Loucy (cell line): ENCODE results near the gene PLPP4.

Experiments
- CTCF ChIP-seq: fragments of 200-600 bp; sonication (generic); conservative IDR thresholded peaks from 2 replicates; pipeline ENCODE4 v1.5.1; 2014; ENCODE audit warnings: mild to moderate bottlenecking, antibody characterized with exemption, low read length
- EZH2phosphoT487 ChIP-seq: fragments of 200-600 bp; IDR thresholded peaks from 2 replicates; pipeline ENCODE4 v1.6.1; 2018; ENCODE audit warnings: antibody characterized with exemption, mild to moderate bottlenecking, moderate library complexity, borderline replicate concordance

GRCh38 chr10:120632047-120632446 is 175.0 kb downstream of the PLPP4 start:
- TF ChIP-seq CTCF = no peak
- TF ChIP-seq EZH2phosphoT487 = no peak
